HepG2 (cell line): ENCODE data around the gene CIAO2A. TPM values are rescaled to one million over a fixed set of nuclear protein-coding genes. Genes with fewer than 3 reads are reported as not detected.
"Not testable (repeated sequence)": the region's sequence is repeated elsewhere in the genome, so short reads cannot be mapped to it uniquely, and the experiment has no call there.

Source experiments
- ATAC-seq: fragments of 200-7000 bp; cut with Tn5 transposase; 3 replicates; pipeline ENCODE4 v1.9.1; 2020; ENCODE audit warnings: mild to moderate bottlenecking, moderate library complexity
- BruUV-seq: library from RNA; stranded (reverse); fragments of 400-500 nt; replicated peaks from 2 replicates; lab custom pipeline; 2021; lab: Mats Ljungman, UMichigan
- CTCF ChIA-PET: fragments of 300-600 bp; formaldehyde crosslinking; extraction: SDS; loops from one replicate; lab custom pipeline; 2021; ENCODE audit warnings: low total read pairs, inconsistent platforms, low intra/inter-chr PET ratio; lab: Yijun Ruan, JAX
- POLR2A ChIA-PET: fragments of 350-600 bp; sonication (Branson Sonifier 250); formaldehyde crosslinking; loops from one replicate; lab custom pipeline; 2020; ENCODE audit warnings: antibody characterized with exemption, inconsistent platforms; lab: Yijun Ruan, JAX
- DNase-seq: peaks from one replicate; pipeline ENCODE4 v3.0.0-alpha.2; 2015; ENCODE audit warnings: low spot score
- FAIRE-seq: peaks from 3 replicates; lab custom pipeline; 2011; peaks lifted over from hg19 to GRCh38; lab: Jason Lieb, UNC
- H2AFZ ChIP-seq: one replicate; pipeline ENCODE4 v1.6.1; 2011; ENCODE audit warnings: low read length, inconsistent platforms
- H3K27ac ChIP-seq: fragments of 300-600 bp; 3 replicates; pipeline ENCODE4 v1.8.0; 2011; ENCODE audit warnings: mixed run types, mild to moderate bottlenecking, mixed read lengths, low read length, inconsistent platforms; ENCODE audit not compliant: insufficient read depth; ENCODE audit errors: extremely low read length
- H3K27me3 ChIP-seq, 2 experiments: fragments of 200-600 bp in 1 of 2; 2 replicates in 1 of 2; 3 replicates in 1 of 2; pipeline versions ENCODE4 v1.6.0 to v1.8.0; 2011; ENCODE audit warnings: low read length in 2 of 2, mild to moderate bottlenecking in 2 of 2, moderate library complexity in 2 of 2, inconsistent platforms in 1 of 2; ENCODE audit not compliant: insufficient read depth in 2 of 2, control insufficient read depth in 1 of 2
- H3K36me3 ChIP-seq, 2 experiments: fragments of 200-600 bp in 1 of 2; replicated peaks in 1 of 2; 2 replicates in 1 of 2; 3 replicates in 1 of 2; pipeline versions ENCODE4 v1.5.1 to v1.8.0; 2011; ENCODE audit warnings: low read length in 2 of 2, inconsistent platforms in 1 of 2; ENCODE audit not compliant: insufficient read depth in 2 of 2, control insufficient read depth in 1 of 2
- H3K4me1 ChIP-seq: 2 replicates; pipeline ENCODE4 v1.5.1; 2012; ENCODE audit warnings: low read length, inconsistent platforms; ENCODE audit not compliant: insufficient read depth
- H3K4me2 ChIP-seq: 2 replicates; pipeline ENCODE4 v1.6.0; 2011; ENCODE audit warnings: low read depth, low read length, inconsistent platforms
- H3K4me3 ChIP-seq, 3 experiments: fragments of 200-600 bp in 1 of 3; sonication (generic), shearing (Covaris generic) in 1 of 3; replicated peaks in 1 of 3; 2 replicates each; pipeline ENCODE4 v1.5.1; 2011 to 2016; ENCODE audit warnings: low read length in 3 of 3, inconsistent platforms in 2 of 3, low read depth in 2 of 3, mild to moderate bottlenecking in 2 of 3, control low read depth in 1 of 3, mixed read lengths in 1 of 3; ENCODE audit not compliant: insufficient read depth in 1 of 3
- H3K79me2 ChIP-seq: one replicate; pipeline ENCODE4 v1.6.1; 2011; ENCODE audit warnings: low read length, inconsistent platforms; ENCODE audit not compliant: insufficient read depth
- H3K9ac ChIP-seq: 2 replicates; pipeline ENCODE4 v1.6.0; 2011; ENCODE audit warnings: mild to moderate bottlenecking, low read depth, low read length, inconsistent platforms; ENCODE audit not compliant: insufficient read depth
- H3K9me3 ChIP-seq: 2 replicates; pipeline ENCODE4 v1.5.1; 2012; ENCODE audit warnings: mild to moderate bottlenecking, low read length
- H4K20me1 ChIP-seq: 2 replicates; pipeline ENCODE4 v1.6.0; 2011; ENCODE audit warnings: inconsistent platforms, mild to moderate bottlenecking, low read length, moderate library complexity; ENCODE audit not compliant: insufficient read depth
- HIC2 ChIP-seq: sonication (generic); formaldehyde crosslinking; IDR thresholded peaks from 2 replicates; pipeline ENCODE4 v1.9.0; 2022; ENCODE audit warnings: low read depth, missing genetic modification reagents
- SCMH1 ChIP-seq: sonication (generic); formaldehyde crosslinking; IDR thresholded peaks from 2 replicates; pipeline ENCODE4 v1.9.0; 2021; ENCODE audit warnings: missing genetic modification reagents, mild to moderate bottlenecking, borderline replicate concordance
- ZBTB8A ChIP-seq: sonication (generic); formaldehyde crosslinking; IDR thresholded peaks from 2 replicates; pipeline ENCODE4 v1.4.0; 2020; ENCODE audit warnings: mild to moderate bottlenecking, low read depth, missing genetic modification reagents, borderline replicate concordance
- ZNF770 ChIP-seq: sonication (generic); formaldehyde crosslinking; IDR thresholded peaks from 2 replicates; pipeline ENCODE4 v1.5.0; 2020; ENCODE audit warnings: mild to moderate bottlenecking, missing genetic modification reagents
- WGBS: methylation state at CpG from one replicate; pipeline ENCODE4 v1.1.6; 2017; ENCODE audit warnings: low lambda C conversion rate; 5-methylcytosine and 5-hydroxymethylcytosine counted together
- in situ Hi-C: cut with HindIII; loops from 2 replicates; pipeline ENCODE4 v1.10.0; 2017; ENCODE audit warnings: low pct_unique_long_range_greater_than_20kb; ENCODE audit not compliant: extremely low pct_ligation_motif_present
- intact Hi-C: fragments of 100-400 bp; cut with micrococcal nuclease; formaldehyde crosslinking; loops from one replicate; pipeline ENCODE4 v1.10.0; 2022; ENCODE audit not compliant: unreplicated experiment
- polyA plus RNA-seq, 8 experiments: library from polyadenylated mRNA; depleted of rRNA in 3 of 8; stranded (reverse) in 7 of 8; unstranded in 1 of 8; fragments of >200 nt; fragmentation: Illumina TruSeq in 4 of 8; extraction: Trizol in 4 of 8; gene quantifications; 2 replicates each; pipeline versions ENCODE4 v1.2.1 to v1.2.3, GENCODE V29; 2011 to 2016; ENCODE audit warnings: low read depth in 4 of 8, missing spikeins in 1 of 8, mixed read lengths in 1 of 8; ENCODE audit not compliant: insufficient read depth in 1 of 8
- total RNA-seq, 5 experiments: library from RNA; depleted of rRNA; stranded (reverse); fragments of >200 nt; fragmentation: Illumina TruSeq; extraction: Trizol; gene quantifications; 2 replicates each; pipeline ENCODE4 v1.2.3, GENCODE V29; 2016; ENCODE audit warnings: low read depth in 1 of 5

Gene CIAO2A
- total and polyA plus RNA-seq, 2 of the 13 experiments (the other 11 are each of a cell fraction or from before 2014, with no cell fraction given) = 83.0 to 100 TPM

- no peak for TF ChIP-seq HIC2
- no peak for TF ChIP-seq ZBTB8A
- TF ChIP-seq SCMH1 (CRISPR knock-in tag) = no peak
These were observed 17.5 kb upstream of the CIAO2A start (continued) for GRCh38 chr15:64110950-64111678.

DNA sequence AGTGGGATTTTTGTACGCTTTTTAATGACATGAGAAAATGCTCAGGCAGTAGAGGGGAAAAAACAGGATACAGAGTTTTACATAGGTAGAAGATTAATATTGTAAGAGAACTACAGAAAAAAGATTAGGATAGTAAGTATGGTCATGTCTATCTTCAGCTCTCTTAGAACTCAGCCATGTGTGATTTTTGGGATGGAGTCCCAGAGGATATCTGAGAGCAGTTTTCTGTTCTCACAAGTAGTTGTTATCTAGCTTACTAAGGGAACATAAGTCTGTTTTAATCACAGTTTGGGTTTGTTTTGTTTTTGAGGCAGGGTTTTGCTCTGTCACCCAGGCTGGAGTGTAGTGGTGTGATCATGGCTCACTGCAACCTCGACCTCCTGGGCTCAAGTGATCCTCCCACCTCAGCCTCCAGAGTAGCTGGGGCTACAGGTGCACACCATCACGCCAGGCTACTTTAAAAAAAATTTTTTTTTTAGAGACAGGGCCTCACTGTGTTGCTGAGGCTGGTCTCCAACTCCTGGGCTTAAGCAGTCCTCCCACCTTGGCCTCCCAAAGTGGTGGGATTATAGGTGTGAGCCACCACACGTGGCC, 16.6 kb upstream of the CIAO2A start:
- H3K4me1 ChIP-seq = peaks cover 51% of the 10 kb centered on the region
- H3K27ac ChIP-seq, in situ Hi-C loops: not testable (repeated sequence)

More for the DNA sequence above, 16.6 kb upstream of the CIAO2A start:
- H2AFZ ChIP-seq, H3K4me2 ChIP-seq, CTCF ChIA-PET, FAIRE-seq, H3K9ac ChIP-seq, H3K4me3 ChIP-seq, POLR2A ChIA-PET, H3K9me3 ChIP-seq, BruUV-seq, ATAC-seq, H3K27me3 ChIP-seq, DNase-seq, intact Hi-C loops: not testable (repeated sequence)
- Histone ChIP-seq H3K79me2 (peaks cover 70% of the 10 kb centered on the region), H4K20me1 (peaks cover 14% of the 10 kb centered on the region), H3K36me3 (peaks cover 6 to 31% of the 10 kb centered on the region in 2 experiments; a peak in 4 of 5 replicates)
- peak; percentile 82 for TF ChIP-seq ZNF770 (CRISPR knock-in tag)
- WGBS = 97% methylated on average over 4 of the region's 4 CpGs
